Suppressor macrophage treated with lipopolysaccharide for 4 hours (primary cell): Measurements from ENCODE around the gene SSNA1.

Experiments used
- DNase-seq: peaks from one replicate; pipeline ENCODE4 v3.0.0-alpha.2; 2020

Gene SSNA1

GRCh38 chr9:137222190-137223077, 34.0 kb downstream of the SSNA1 start, which contains the start of gene RNF208:
RNF208 (minus strand) TSS chr9:137222240; CDS start chr9:137221212, 1,028 bp downstream.
- no peak for DNase-seq

GRCh38 chr9:137223078-137223970, 34.8 kb downstream of the SSNA1 start:
- DNase-seq: peak; percentile 100

DNA sequence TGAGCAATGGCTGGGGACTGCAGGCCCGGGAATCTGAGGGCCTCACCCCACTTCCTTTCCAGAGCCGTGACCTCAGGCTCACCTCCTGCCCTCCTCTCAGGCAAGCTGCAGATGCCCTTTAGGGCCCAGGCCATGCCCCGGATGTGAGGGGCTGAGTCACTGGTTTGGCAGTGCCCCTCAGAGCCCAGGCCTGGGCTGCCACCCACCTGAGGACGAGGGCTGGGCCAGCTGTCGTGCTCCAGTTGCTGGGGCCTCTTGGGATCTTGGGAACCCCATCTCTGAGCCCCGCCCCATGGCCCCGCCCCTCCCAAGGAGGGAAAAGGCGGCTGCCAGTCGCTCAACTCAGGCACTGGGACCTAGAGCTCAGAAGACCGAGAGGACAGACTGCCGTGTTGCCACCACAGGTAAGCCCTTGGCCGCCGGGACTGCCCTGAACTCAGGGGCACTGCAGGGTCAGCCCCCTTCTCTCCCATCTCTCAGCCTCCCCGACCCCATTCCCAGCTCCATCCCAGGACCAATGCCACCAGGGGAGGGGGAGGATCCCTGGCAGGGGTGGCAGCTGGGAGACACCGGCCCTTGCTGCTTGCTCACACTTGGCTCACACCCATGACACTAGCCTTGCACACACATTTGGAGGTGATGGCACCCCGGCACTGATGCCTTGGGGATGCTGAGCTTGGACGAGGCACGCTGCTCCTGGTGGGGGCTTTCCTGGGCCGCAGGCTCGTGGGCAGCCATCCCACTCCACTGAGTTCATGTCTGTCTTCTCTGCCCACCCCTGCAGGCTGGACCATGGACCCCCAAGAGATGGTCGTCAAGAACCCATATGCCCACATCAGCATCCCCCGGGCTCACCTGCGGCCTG, 36.6 kb downstream of the SSNA1 start, which contains the start of gene CYSRT1:
Gene CYSRT1 (plus strand): TSS at position 345 of the 865 bp plus-strand sequence. CDS start 448 bp downstream, at position 793.
- DNase-seq: no peak

- DNase-seq: no peak
Observed at GRCh38 chr9:137225699-137226331, 37.3 kb downstream of the SSNA1 start.

- DNase-seq: no peak
Observed at GRCh38 chr9:137226338-137227053, 38.0 kb downstream of the SSNA1 start.

GRCh38 chr9:137227054-137227852, 38.8 kb downstream of the SSNA1 start, which contains the start of gene RNF224:
RNF224 (plus strand) TSS chr9:137227502; CDS start chr9:137228336, 834 bp downstream.
- peak; percentile 75 for DNase-seq

DNA sequence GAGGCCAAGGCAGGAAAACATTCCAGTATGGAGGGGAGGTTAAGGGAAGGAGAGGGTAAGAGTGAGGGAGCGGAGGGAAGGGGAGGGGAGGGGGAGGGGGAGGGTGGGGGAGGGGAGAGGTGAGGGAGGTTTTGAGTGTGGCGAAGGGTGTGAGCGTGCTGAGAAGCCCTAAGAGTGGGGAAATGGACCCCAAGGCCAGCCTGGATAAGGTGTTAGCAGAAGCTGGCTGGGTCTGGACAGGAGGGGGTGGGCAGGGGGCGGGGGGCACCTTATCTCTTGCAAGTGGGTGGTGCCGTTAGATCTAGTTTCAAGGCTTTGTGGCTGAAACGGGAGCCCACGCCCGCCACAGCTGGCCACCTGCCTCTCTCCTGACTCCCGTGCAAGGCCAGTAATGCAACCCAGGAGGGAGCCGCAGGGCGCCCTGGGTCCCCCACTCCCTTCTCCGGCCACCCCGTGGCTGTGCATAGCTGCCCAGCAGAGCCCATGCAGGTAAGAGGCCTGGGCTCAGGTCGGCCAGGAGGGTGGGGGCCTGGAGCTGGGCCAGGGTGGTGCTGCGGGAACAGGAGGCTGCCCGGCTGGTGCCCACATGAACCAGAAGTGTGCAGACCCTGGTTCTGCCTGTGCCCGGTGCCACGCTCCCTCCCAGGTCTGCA, 39.5 kb downstream of the SSNA1 start:
- DNase-seq: no peak

DNA sequence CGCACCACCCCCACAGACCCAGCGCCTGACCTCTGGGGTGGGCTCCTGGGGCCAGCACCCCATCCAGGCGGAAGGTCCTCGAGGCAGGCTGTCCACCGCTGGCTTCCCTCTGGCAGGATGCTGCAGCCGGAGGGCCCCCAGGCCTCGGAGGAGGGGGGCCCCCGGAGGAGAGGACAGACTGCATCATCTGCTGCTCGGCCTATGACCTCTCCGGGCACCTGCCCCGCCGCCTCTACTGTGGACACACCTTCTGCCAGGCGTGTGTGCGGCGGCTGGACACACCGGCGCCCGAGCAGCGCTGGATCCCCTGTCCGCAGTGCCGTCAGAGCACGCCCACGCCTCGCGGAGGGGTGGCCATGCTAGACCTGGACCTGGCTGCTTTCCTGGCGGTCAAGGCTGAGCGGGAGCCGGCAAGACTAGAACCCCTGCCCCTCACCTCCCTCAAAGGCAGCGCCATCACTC, 40.1 kb downstream of the SSNA1 start:
- DNase-seq: no peak

- DNase-seq: no peak
Observed at GRCh38 chr9:137228968-137229896, 40.8 kb downstream of the SSNA1 start.

DNA sequence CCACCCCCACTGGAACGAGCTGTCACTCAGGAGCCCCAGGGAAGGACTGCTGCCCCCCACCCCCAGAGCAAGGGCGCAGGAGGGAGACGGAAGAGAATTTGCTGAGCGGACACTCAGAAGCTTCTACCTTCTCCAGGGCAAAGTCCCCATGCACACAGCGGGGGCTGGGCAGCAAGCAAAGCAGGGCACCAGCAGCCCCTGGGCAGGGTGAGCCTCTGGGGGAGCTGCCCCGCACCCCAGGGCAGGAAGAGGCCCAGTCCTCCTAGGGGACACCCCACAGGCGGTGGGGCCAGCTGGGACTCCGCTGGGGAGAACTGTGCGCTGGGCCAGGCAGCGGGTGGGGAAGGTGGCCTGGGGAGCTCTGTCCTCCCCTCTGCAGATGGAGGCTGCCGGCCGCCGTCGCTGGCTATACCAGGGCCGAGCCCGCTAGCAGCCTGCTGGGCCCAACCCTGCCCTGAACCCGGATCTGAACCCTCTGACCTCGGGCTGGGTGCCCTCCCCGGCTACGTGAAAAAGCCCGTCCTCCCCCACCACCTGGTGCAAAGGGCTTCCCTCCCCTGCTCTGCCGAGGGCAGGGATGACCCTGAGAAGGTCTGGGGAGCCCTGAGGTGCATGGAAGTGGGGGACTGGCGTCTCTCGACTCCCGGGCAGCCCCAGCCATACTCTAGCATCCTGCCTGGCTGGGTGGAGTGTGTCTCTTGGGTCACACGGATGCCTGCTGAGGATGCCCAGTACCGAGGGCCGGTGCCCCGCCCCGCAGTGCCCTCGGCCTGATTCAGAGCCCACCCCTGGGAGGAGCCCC, 41.6 kb downstream of the SSNA1 start:
- DNase-seq: no peak

- no peak for DNase-seq
Observed at GRCh38 chr9:137230705-137231371, 42.4 kb downstream of the SSNA1 start, which contains the start of gene SLC34A3. SLC34A3 (plus strand) TSS chr9:137230901; CDS start chr9:137231703, 802 bp downstream.

GRCh38 chr9:137231372-137232039, 43.0 kb downstream of the SSNA1 start:
- no peak for DNase-seq

DNA sequence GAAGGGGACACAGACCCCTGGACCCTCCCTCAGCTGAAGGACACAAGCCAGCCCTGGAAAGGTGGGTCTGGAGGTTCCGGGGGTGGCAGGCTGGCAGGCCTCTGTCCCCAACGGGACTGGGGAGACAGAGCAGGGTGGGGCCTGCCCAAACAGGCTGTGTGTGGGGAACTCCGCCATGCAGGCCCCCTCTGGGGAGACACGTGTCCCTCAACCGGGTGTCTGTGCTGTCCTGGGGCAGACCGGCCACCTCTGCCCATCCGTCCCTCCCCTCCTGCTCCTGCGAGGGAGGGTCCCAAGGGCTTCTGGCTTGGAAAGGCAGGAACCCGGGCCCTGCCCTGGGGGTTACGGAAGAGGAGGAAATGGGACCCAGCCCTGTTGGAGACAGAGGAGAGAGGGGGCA, 43.6 kb downstream of the SSNA1 start:
- no peak for DNase-seq

DNA sequence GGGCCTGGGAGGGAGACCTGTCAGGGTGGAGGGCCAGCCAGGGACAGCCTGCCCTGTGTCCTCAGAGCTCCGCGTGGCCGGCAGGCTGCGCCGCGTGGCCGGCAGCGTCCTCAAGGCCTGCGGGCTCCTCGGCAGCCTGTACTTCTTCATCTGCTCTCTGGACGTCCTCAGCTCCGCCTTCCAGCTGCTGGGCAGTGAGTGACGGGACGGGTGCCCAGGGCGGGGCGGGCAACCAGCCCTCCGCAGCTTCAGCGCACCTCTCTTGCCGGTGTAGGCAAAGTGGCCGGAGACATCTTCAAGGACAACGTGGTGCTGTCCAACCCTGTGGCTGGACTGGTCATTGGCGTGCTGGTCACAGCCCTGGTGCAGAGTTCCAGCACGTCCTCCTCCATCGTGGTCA, 44.0 kb downstream of the SSNA1 start:
- no peak for DNase-seq

DNA sequence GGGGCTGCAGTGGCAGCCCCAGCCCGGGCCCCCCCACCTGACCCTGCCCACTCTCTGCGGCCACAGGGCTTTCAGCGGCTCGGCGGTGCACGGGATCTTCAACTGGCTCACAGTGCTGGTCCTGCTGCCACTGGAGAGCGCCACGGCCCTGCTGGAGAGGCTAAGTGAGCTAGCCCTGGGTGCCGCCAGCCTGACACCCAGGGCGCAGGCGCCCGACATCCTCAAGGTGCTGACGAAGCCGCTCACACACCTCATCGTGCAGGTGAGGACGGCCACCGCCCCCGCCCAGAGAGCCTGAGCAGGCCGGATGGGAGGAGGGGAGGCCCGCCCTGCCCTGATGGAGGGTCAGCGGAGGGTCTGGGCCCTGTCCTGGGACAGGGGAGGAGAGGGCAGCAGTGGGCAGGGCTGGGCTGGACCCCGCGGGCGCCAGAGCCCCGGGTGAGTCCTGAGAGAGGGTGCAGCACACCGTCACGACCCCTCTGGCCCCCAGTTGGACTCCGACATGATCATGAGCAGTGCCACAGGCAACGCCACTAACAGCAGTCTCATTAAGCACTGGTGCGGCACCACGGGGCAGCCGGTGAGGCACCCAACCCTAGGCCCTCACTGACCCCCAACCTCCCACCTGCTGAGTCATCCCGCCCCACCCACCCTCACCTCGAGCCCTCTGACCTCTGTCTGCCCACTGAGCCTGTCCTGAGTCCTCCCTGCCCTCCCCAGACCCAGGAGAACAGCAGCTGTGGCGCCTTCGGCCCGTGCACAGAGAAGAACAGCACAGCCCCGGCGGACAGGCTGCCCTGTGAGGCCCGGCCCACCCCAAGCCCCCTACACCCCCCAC, 44.9 kb downstream of the SSNA1 start:
- DNase-seq: no peak
